Activated CD4-positive, alpha-beta T cell treated with anti-CD3 and anti-CD28 coated beads, Interleukin-2, amount 50 U/mL, for 4 hours (primary cell): ENCODE results near the gene ZNF207.
A peak's percentile ranks its signal among the peaks of the same experiment; 100 is the strongest.
"Not testable (repeated sequence)": the region's sequence is repeated elsewhere in the genome, so short reads cannot be mapped to it uniquely, and the experiment has no call there.

Experiments
- DNase-seq, 2 experiments: peaks; one replicate each; pipeline ENCODE4 v3.0.0-alpha.2; 2020

Gene ZNF207

GRCh38 chr17:32349854-32350665 is at the start of gene ZNF207:
ZNF207 (plus strand) TSS chr17:32350157; CDS start chr17:32350286, 129 bp downstream.
- DNase-seq, result peak; percentile 93

DNA sequence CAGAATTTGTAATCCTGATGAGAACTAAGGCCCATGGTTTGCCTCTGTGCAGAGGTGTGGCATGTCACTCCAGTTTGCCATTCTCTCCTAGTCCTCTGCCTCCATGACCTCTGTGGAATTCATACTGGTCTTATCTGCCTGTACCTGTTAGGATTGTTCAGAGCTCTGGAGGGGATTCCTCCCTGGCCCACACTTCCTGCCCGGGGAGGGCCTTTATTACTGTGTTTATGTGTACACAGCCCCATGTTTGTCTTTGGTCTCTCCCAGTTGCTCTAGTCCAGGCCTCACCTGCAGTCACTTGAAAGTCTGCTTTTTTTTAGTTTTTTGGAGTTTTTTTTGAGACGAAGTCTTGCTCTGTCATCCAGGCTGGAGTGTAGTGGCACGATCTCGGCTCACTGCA is 47.9 kb upstream of the ZNF207 start:
- DNase-seq, result no peak

DNA sequence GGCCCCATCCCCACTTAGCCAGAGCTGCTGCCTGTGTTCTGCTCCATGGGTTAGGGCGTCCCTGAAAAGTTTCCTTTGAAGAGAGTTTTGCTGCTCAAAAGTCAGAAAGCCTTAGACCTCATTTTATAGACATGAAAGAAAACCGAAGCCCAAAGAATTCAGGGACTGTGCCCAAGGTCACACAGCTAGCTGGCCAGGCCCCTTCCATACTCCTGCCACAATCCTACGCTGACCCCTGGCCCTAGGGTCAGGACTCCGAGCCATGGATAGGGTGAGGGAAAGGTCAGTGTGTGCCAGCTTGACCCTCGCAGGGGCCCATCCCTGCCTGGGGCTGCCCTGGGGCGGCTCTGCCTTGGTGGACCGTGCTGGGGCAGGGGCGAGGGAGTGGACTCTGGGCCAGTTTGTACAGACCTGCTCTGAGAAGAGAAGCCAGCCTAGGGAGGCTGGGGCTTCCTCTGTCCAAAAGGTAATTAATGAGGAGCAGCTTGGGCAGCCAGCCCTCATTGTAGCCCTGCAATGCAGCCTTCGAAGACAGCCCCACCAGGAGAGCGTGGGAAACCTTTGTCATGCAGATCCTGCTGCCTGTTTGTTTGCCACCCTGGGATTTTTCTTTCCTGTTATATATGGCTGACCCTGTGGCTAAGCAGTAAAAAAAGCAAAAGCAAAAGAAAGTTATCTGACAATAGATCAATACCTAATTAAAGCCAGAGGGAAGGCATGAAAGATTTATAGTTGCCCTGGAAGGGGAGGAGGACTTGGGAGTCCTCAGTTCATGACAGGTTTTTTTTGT is 46.9 kb upstream of the ZNF207 start:
- no peak for DNase-seq

- no peak for DNase-seq
These were observed 46.1 kb upstream of the ZNF207 start for GRCh38 chr17:32303781-32304288.

DNA sequence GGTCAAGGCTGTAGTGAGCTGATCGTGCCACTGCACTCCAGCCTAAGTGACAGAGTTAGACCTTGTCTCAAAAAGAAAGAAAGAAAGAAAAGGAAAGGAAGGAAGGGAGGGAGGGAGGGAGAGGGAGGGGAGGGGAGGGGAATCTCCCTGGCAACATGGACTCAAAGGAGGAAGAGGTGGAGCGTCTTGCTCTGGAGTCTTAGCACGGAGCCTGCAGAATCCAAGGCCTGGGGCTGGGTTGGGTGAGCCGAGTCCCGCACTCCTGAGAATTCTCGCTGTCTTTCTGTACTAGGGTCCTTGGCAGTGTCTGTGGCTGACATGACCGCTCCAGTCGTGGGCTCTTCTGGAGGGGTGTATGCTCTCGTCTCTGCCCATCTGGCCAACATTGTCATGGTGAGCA is 44.9 kb upstream of the ZNF207 start:
- no peak for DNase-seq

DNA sequence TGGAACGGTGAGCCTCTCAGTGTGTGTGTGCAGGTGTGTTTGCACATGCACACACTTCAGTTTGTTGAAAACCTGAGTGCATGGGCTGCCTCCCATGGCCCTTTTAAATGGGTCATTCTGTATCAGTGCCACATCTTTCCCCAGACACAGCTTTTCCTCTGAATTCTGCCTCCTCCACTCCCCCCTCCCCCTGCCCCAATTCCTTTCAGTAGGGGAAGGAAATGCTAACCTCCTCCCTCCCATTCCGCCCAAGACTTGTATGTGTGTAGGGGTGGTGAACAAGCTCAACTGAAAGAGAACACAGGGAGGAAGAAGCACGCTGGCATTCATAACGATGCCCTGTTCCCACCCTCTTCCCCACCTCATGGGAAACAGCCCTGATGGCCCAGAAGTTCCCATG is 42.3 kb upstream of the ZNF207 start:
- no peak for DNase-seq

DNA sequence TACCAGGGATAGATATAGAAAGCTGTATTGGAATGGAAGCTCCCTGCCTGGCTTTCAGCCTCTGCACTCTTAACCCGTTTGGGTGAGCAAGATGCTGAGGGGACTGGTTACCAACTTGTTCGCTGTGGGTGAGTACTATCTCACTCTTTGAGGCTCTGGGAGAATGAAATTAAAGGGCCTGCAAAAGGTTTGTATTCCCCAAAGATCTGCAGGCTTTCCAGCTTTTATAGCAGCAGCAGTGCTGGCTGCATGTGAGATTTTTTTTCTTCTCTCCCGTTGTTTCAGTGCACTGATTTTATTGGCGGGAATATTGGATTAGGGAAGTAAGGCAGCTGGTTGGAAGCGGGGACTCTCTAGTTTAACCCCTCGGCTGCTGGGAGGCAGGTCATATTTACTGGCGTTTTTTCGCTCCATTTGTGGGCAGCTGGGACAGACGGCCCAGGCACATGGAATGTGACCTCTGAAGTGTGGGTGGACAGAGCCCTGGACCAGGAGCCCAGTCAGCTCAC is 38.9 kb upstream of the ZNF207 start:
- DNase-seq, result no peak

GRCh38 chr17:32314636-32315035 is 35.3 kb upstream of the ZNF207 start:
- DNase-seq, result no peak

DNA sequence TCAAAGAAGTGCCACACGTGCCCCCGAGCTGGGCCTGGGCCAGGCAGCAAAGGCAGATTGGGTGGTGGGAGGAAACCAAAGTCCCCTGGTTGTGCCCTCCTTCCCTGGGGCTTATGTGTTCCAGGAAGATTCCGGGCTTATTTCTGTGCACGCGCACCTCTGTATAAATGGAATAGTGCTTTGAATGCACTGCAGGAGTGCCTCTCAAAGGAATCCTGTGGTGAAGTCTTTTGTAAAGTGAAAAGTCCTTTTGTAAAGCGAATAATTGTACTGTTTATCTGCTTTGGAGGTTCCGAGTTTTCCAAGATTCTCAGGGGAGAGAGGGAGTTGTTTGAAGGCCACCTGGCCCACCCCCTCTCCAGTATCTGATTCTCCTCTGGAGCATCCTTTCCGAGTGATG is 34.8 kb upstream of the ZNF207 start:
- DNase-seq, result no peak

DNA sequence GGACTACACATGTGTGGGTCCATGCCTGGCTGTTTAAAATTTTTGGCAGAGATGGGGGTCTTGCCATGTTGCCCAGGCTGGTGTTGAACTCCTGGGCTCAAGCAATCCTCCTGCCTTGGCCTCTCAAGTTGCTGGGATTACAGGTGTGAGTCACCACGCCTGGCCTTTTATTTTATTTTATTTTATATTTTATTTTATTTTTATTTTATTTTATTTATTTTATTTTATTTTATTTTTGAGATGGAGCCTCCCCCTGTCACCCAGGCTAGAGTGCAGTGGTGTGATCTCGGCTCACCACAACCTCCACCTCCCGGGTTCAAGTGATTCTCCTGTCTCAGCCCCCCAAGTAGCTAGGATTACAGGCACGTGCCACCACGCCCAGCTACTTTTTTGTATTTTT is 33.3 kb upstream of the ZNF207 start:
- not testable (repeated sequence) for DNase-seq

DNA sequence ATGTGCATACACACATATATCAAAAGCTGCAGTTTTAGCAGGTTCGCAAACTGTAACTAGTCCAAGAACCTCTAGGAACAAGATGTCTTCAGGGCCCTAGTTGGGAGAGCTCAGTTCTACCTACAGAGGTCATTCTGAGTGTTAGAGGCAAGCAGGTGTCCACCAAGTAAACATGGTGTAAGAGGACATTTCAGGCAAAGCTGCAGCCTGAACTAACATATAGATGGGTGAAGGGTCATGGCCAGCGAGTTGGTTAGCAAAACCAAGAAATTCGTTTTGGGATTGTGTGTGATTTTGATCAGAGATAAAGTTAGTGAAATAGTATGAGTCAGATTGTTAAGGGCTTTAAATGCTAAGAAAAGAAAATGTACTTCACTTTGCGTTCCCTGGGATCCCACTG is 32.6 kb upstream of the ZNF207 start:
- DNase-seq, result no peak

DNA sequence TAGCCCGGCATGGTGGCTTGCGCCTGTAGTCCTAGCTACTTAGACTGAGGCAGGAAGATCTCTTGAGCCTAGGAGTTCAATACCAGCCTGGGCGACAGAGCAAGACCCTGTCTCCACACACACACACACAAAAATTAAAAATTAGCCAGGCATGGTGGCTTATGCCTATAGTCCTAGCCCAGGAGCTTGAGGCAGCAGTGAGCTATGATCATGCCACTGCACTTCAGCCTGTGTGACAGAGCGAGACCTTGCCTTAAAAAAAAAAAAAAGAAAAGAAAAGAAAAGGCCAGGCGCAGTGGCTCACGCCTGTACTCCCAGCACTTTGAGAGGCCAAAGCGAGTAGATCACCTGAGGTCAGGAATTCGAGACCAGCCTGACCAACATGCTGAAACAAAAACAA is 31.9 kb upstream of the ZNF207 start:
- DNase-seq, result no peak

GRCh38 chr17:32319548-32319905 is 30.4 kb upstream of the ZNF207 start:
- DNase-seq, result peak; percentile 71 to 75

- DNase-seq, result not testable (repeated sequence)
These were observed 29.9 kb upstream of the ZNF207 start for GRCh38 chr17:32320080-32320479.

GRCh38 chr17:32320847-32321246 is 29.1 kb upstream of the ZNF207 start:
- no peak for DNase-seq

DNA sequence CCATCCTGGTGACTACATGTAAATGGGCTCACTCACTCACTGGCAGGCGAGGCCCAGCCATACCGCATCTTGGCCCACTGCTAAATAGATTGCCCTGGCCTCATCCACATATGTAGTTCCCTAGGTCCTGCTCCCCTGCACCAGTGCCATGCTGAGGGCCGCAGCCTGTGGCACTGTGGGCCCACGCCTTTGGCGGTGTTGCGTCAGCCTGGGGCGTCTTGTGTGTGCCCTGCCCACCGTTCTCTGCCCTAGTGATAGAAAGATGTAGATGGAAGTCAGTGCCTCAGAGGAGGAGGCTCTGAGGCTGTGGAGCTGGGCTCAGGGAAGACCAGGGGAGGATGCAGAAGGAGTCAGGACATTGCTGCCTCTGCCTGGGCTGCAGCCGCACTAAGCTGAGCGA is 26.9 kb upstream of the ZNF207 start:
- DNase-seq, result no peak

GRCh38 chr17:32323811-32324491 is 26.0 kb upstream of the ZNF207 start:
- peak; percentile 18 to 25 for DNase-seq

DNA sequence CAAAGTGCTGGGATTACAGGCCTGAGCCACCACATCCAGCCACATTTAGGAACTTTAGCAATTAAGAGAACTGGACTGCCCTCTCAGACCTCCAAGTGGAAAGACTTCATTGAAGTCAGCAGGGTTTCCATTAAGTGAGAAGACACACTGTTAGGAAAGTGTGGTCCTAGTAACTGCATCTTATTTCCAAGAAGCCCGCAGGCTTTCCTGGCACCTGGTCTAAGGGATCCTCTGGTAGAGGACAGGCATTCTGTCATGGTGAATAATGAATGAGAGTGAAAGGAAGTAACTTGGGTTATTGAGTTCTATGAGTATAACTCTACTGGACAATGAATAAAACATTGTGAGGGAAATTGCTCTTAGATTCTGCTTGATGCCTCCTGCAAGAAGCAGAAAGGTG is 22.0 kb upstream of the ZNF207 start:
- no peak for DNase-seq

DNA sequence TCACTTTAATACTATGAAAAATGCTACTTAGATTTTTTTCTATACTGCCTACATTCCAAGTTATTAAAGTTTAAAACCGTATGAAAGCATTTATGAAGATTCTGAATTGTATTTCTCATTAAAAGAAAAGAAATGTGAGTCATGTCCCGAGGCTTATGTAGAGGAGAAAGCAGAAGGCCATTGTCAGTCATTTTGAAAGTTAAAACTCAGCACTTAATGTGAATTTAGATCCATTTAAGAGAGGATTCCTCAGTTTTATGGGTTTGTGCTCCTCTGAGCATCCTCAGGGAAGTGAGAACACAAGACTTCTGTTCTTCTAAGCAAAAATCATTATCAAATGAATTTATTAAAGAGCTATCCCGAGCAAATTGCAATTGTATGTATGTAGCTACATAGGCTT is 19.8 kb upstream of the ZNF207 start:
- DNase-seq, result no peak

- no peak for DNase-seq
These were observed 18.5 kb upstream of the ZNF207 start for GRCh38 chr17:32331243-32332040.

DNA sequence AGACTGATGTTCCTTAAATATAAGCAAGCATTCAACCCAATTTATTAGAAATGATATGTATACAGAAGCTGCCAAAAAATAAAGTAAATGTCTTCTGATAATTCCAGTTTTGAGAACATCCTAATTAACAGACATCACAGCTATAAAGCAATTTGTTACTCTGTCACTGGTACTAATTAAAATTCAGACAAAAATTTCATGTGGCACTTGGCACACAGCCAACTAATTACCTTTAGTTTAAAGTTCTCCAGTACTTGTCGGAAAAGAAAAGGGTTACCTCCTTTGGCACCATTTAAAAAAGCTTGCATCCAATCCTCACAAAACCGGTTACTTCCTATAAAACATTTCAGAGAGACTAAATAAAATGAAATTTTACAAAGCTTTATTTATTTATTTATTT is 16.8 kb upstream of the ZNF207 start:
- no peak for DNase-seq

DNA sequence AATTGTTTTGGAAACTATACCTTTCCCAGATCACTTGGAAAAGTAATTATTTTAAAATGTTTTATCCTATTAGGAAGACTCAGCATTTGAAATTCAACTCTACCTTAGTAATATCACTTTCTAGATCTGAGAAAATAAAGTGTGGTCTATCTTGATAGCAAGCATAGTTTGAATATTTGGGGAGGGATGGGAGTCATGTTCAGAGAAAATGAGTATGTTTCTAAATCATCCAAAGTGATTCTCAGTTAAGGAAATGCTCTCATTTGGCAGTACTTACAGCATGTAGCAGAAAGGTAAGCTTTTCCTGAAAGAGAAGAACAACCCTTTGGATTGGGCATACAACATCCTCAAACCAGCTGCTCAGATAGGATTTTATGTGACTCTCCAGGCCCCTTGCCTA is 14.9 kb upstream of the ZNF207 start:
- DNase-seq, result no peak
